Erythroblast (primary cell): ENCODE results near the gene PRELP.
"Not testable (repeated sequence)": the region's sequence is repeated elsewhere in the genome, so short reads cannot be mapped to it uniquely, and the experiment has no call there.

Experiments used
- DNase-seq, 2 experiments: peaks; one replicate each; lab custom pipeline; 2025; lab: John Stamatoyannopoulos, UW
- GATA1 ChIP-seq: IDR thresholded peaks from 2 replicates; pipeline ENCODE4 v1.6.1; 2011; ENCODE audit warnings: low read depth, mild to moderate bottlenecking, control low read depth, low read length, moderate library complexity
- POLR2A ChIP-seq: IDR thresholded peaks from 2 replicates; pipeline ENCODE4 v1.6.1; 2011; ENCODE audit warnings: mild to moderate bottlenecking, low read length

Gene PRELP

DNA sequence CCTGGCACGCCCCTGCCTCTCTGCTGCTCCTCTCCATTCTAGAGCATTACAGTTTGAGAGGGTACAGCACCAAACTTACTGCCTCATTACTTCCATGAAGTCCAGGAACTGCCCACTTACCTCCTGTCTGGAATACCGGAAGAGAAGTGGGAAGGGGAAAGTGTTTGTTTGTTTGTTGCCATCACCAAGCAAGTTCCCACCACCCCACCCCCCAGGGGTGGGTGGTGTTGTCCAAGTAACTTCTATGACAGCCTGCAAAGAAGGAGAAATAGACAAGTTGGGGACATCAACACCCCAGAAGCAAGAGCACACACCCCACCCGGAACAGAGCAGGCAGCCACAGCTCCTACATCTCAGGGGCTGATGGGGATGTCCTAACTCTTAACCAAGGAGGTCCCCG, 36.3 kb downstream of the PRELP start:
- DNase-seq, result no peak
- TF ChIP-seq POLR2A (no peak), GATA1 (no peak)

DNA sequence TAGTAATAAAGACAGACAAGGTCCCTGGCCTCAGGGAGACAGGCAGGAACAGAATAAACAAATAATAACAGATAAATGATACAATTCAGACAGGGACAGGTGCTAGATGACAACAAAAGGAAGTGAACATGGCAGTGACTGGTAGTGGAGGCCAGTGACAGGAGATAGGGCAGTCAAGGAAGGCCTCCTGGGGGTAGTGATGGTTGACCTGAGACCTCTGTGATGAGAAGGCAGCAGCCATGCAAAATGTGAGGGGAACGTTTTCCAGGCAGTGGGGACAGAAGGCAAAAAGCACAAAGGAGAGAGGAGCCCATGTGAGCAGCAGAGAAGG, 36.9 kb downstream of the PRELP start:
- no peak for DNase-seq
- no peak for TF ChIP-seq GATA1
- no peak for TF ChIP-seq POLR2A

DNA sequence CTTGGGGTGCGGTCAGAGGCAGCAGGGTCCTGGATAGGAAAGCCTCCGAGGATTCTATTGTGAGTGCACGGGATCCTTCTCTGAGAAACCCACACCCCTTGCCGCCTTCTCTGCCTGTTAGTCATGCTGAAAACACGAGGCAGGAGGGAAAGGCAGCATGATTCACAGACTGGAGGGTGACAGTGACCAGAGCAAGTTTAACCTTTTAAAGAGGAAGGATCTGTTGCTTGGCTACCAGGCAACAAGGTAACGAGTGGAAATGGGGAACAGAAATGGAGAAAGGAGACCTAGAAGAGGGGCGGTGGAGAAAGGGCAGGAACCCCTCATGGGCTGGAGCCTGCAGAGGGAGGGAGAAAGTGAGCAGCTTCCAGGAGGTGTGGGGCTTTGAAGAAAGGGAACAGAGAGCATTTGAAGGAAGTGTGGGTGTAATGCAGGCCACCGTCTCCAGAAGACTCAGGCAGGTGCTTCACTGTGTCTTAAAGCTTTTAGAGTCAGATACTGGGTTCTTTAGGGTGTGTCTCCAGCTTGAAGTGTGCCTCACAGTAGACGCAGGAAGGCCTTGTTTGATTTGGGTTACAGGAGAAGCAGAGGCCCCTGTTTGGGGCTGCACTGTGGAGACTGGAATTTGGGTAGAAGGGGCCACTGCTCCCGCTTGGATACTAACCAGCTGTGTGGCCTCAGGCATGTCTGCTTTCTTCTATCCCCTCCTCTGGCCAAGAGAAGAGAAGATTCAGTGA, 37.4 kb downstream of the PRELP start:
- DNase-seq, result no peak
- no peak for TF ChIP-seq GATA1
- no peak for TF ChIP-seq POLR2A

DNA sequence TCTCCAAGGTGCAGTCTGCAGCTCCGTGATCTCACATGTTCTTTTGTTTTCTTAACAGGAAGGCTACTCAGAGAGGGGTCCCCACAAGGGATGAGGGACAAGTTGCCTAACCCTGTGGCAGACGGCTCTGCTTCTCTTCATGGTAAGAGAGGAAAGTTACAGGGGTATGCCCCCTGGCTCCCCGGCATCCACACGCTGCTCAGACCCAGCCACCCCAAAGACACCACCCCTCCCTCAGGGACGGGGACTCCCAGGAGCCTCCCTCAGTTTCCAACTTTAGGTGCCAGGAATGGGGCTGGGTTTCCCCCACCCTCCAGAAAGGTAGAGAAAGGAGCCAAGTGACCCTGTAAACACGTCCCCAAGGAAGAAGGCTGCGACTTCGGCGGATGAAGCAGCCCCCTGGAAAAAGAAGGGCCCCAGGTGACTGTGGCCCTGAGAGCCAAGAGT, 38.0 kb downstream of the PRELP start:
- no peak for DNase-seq
- TF ChIP-seq GATA1 (no peak), POLR2A (no peak)

DNA sequence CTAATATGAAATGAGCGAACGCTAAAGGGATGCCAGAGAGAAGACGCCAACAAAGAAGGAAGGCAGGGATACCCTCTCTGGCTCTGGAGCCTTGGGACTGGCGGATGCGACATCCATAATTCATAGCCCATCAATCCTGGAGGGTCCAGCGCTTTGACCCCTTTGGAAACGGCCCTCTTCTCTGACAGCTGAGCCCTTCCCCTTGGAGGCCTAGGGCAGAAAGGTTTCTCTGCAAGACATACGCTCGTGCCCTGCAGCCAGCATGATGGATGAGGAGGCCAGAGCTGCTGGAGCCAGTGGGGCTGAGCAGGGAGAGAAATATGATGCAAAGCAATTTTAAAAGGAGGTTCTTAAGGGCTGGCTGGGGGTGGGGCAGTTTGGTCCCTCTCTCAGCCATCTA, 40.6 kb downstream of the PRELP start:
- no peak for TF ChIP-seq POLR2A
- TF ChIP-seq GATA1, result no peak
- DNase-seq, result no peak

DNA sequence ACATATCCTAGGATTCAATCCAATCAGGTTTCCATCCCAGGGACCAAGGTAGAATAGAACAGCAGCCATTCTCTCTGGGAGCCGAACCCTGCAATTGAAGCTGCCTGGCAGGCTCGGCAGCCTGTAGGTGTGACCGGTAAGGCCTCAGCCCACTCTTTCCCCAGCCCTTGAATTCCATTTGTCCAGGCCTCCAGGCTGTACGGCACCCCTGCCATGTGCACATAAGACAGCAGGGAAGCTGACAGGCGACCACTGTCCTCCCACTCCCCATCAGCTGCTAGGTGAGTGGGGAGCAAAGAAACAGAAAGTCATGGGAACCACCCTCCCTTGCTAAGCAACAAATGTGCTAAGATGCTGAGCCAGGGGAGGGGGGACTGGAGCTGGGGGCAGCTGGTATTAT, 41.3 kb downstream of the PRELP start:
- TF ChIP-seq POLR2A, result no peak
- TF ChIP-seq GATA1, result no peak
- DNase-seq, result no peak

DNA sequence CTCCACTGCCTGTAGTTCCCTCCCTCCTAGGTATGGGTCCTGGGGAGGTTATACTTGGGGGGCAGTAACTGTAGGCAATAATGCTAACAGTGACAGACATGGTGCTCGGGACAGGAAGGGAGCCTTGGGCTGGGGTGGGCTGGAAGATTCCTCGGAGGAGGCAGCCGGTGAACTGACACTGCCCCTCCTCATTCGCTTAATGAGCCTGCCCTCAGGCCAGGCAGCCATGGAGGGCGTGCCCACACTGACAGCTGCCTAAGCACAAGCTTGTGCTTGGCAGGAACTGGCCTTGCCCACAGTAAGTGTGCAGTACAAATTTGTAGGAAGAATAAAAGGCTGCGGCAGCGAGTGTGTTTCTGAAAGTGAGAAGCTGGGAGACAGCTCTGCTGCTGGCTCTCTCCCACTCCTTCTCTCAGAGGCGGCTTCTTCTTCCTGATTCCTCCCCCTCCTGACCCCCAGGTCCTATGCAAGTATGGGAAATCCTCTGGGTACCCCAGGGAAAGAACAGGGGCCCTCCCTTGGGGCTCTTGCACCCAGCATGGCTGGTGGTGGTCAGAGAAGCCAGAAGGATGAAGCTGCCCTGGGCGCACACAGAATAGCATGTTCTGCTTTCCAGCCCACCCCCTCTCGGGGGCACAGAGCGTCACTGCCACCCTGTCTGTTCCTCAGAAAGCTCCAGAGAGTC, 42.0 kb downstream of the PRELP start:
- DNase-seq, result no peak
- TF ChIP-seq POLR2A, result no peak
- no peak for TF ChIP-seq GATA1

DNA sequence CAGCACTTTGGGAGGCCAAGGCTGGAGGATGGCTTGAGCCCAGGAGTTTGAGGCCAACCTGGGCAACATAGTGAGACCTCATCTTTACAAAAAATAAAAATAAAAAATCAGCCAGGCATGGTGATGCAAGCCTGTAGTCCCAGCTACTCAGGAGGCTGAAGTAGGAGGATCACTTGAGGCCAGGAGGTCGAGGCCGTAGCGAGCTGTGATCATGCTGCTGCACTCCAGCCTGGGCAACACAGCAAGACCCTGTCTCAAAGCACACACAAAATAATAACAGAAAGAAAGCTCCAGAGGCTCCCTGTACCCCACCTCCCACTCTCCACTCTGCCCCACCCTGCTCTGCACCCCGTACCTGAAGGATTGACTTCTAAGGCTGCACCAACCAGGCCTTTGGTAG, 42.5 kb downstream of the PRELP start:
- not testable (repeated sequence) for DNase-seq

DNA sequence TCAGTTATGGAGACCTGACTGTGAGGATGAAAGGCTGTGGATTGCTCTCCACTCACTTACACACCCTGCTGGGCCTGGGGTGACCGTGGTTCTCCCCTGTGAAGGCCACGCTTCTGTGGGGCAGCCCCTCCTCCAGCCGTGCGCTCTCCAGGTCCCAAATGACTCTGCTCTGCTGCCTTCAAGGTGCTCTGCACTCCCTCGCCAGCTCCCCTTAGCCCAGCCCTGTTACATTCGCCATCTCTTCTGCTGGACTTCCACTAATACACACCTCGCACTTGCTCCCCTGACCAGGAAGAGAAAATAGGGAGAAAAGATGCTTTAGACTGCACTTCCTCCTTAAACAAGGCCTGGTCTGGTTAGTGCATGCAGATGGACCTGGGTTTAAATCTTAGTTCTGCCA, 42.9 kb downstream of the PRELP start:
- no peak for DNase-seq
- TF ChIP-seq GATA1 (no peak), POLR2A (no peak)

DNA sequence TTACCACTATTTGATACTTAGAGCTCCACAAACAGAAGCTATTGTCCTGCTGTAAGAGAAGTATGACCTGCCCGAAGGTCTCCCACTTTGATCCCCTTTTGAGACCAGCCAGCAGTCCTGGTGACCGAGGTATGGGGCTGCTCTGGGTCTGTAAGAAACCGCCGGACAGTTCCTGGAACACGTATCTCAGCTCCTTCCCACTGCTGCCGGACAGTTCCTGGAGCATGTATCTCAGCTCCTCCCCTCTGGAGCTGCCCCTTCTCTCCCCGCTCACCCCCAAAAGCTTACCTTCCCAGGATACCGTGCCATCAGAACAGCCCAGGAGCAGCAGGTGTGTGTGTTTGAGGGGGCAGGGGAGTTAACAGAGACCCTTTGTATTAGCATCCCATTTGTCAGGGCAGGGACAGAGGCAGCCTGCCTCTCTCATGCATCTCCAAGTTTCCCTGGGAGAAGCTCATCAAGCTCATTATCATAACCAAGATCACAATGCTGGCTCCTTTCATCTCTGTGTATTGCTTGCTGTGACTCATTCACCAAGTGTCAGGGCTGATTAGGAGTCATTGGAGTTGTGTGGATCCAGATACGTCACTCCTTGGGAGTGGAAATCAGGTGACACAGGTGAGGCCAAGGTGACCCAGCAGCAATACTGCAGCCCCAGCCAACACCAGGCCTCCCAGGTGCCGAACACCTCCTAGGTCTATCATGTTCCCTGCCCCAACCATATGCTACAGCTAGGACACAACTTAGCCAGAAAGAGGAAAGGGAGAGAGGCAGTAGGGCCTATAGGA, 43.6 kb downstream of the PRELP start:
- DNase-seq, result no peak
- no peak for TF ChIP-seq GATA1
- TF ChIP-seq POLR2A, result no peak

DNA sequence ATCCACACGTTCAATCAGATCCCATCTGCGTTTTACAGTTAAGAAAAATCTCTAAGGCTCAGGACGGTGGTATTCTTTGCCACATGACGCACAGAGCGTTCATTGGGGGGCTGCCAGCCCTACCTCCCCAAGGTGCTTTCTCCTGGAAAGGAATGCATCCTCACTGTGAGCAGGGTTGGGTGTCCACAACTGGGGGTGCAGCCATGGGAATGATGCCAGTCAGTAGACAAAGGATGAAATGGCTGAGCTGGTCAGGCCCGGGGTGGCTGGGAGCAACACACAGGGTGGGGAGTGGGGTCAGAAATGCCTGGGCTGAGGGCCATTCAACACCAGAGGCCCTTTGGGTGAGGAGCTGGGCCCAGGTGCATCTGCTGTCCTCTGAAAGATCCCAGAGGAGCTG, 44.3 kb downstream of the PRELP start:
- TF ChIP-seq GATA1 (no peak), POLR2A (no peak)
- DNase-seq, result no peak

DNA sequence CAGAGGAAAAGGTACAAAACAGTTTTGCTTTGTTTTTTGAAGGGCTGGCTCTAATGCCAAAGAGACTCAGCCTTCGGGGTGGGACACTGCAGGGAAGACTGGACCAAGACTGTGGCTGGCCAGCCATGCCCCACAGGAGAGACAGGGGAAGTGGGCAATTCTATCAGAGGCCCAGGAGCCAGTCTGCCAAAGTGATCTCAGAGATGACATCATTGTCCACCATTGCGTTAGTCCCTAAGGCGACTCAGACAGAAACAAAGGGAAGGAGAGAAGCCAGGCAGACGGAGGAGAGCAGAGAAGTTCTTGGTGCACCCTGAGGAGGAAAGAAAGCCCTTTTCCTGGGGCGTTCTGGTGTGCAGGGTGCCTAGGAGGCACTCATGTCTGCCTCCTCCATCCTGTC, 44.7 kb downstream of the PRELP start:
- DNase-seq, result no peak
- TF ChIP-seq POLR2A (no peak), GATA1 (no peak)

DNA sequence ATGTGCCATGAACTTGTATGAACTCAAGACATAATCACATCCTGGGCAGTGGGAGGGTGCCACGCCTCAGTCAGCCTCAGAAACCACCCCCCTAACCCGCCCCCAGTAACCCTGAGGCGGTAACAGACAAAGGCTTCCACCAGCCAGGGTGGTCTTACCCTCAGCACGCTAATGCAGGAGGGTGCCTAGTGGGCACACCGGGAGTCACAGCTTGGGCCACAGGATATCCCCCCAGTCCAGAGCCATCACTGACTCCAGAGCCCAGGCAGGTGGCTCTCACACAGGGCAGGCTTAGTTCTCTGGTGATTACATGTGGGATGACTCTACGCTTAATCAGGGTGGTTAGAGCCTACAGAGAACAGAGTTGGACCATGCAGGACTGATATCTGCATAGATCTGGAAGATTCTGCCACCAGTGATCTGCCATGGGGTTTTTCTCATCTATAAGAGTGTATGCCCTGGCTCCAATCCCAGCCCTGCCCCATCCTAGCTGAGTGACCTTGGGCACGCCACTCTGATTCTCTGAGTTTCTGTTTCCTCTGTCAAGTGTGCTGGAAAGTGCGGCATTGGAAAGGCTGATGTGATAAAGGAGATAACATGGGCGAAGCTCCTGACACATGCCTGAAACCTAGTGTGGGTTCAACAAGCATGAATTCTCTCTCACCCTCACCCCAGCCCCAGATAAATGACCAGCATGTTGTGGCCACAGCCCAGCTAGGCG, 45.6 kb downstream of the PRELP start:
- no peak for DNase-seq
- TF ChIP-seq GATA1, result no peak
- no peak for TF ChIP-seq POLR2A

DNA sequence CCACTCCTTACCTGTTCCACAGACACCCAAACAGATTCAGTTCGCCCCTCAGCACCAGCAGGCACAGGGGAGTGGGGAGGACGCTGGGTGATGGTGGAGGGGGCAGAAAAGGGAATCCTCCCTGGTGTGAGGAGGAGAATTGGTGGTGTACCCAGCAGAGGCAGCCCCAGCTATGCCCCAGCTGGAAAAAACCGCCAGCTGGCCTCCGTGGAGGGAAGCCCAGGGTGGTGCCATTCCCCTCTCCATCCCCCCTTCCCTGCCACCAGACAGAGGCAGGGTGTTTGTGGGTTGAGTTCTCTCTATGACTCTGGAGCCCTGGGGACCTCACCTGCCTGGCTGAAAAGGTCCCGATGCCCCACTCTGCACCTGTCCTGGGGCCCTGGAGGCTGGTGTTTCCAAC, 46.2 kb downstream of the PRELP start:
- DNase-seq, result no peak
- TF ChIP-seq GATA1 (no peak), POLR2A (no peak)
